Glutamatergic neuron (in vitro differentiated cells): Measurements from ENCODE around the gene TMEM134. TPM values are rescaled to one million over a fixed set of nuclear protein-coding genes. Genes with fewer than 3 reads are reported as not detected.

ENCODE experiments used
- DNase-seq: peaks from one replicate; pipeline ENCODE4 v3.0.0; 2022
- H3K27ac Mint-ChIP-seq: one replicate; pipeline ENCODE4 v1.8.0; 2020; ENCODE audit warnings: mild to moderate bottlenecking, mixed read lengths, inconsistent platforms; ENCODE audit not compliant: unreplicated experiment
- H3K27me3 Mint-ChIP-seq: one replicate; pipeline ENCODE4 v1.8.0; 2020; ENCODE audit warnings: mild to moderate bottlenecking, moderate library complexity, mixed read lengths, inconsistent platforms; ENCODE audit not compliant: unreplicated experiment
- H3K36me3 Mint-ChIP-seq: one replicate; pipeline ENCODE4 v1.8.0; 2020; ENCODE audit warnings: mild to moderate bottlenecking, mixed read lengths, inconsistent platforms; ENCODE audit not compliant: unreplicated experiment
- H3K4me1 Mint-ChIP-seq: one replicate; pipeline ENCODE4 v1.8.0; 2020; ENCODE audit warnings: mild to moderate bottlenecking, low read depth, mixed read lengths, inconsistent platforms; ENCODE audit not compliant: unreplicated experiment
- H3K4me3 Mint-ChIP-seq: one replicate; pipeline ENCODE4 v1.8.0; 2020; ENCODE audit warnings: mild to moderate bottlenecking, mixed read lengths, inconsistent platforms; ENCODE audit not compliant: unreplicated experiment
- H3K9me3 Mint-ChIP-seq: one replicate; pipeline ENCODE4 v1.8.0; 2020; ENCODE audit warnings: mild to moderate bottlenecking, moderate library complexity, mixed read lengths, inconsistent platforms; ENCODE audit not compliant: unreplicated experiment
- CTCF ChIP-seq: fragments of 200-600 bp; sonication (generic); IDR thresholded peaks from one replicate; pipeline ENCODE4 v1.5.0; 2021; ENCODE audit not compliant: partially characterized antibody, unreplicated experiment
- total RNA-seq: library from RNA; stranded (reverse); fragmentation: NEBNext Ultra II Directional; extraction: Animal tissue kit (Norgen Biotek cat#: 25700); gene quantifications from one replicate; pipeline ENCODE4 v1.2.1, GENCODE V29; 2021; ENCODE audit not compliant: unreplicated experiment

TMEM134 gene
- total RNA-seq, 1 donor from 2014 or later = 41.9 TPM

- Mint-ChIP-seq H3K36me3 (no peaks in the 10 kb centered on the region), H3K9me3 (peaks cover 10% of the 10 kb centered on the region), H3K4me3 (no peak overlapping the region), H3K27ac (no peak overlapping the region), H3K4me1 (peaks cover 3% of the 10 kb centered on the region), H3K27me3 (peaks cover 10% of the 10 kb centered on the region)
- TF ChIP-seq CTCF = no peak
- DNase-seq = no peak
These were observed 15.0 kb downstream of the TMEM134 start for GRCh38 chr11:67453816-67454732.

- no peak for TF ChIP-seq CTCF
These were observed 16.7 kb downstream of the TMEM134 start, which contains the start of gene GPR152 for GRCh38 chr11:67452141-67452952. GPR152 (minus strand) TSS chr11:67452729; CDS start chr11:67452724, 5 bp downstream.

GRCh38 chr11:67451658-67451976 lies 17.4 kb downstream of the TMEM134 start:
- Mint-ChIP-seq H3K4me1 (peaks cover 4% of the 10 kb centered on the region), H3K9me3 (peaks cover 10% of the 10 kb centered on the region), H3K36me3 (no peaks in the 10 kb centered on the region), H3K4me3 (no peak overlapping the region), H3K27ac (peak overlapping the region; percentile 43), H3K27me3 (peaks cover 13% of the 10 kb centered on the region)
- DNase-seq = no peak
- TF ChIP-seq CTCF = no peak

More at GRCh38 chr11:67452141-67452952, 16.7 kb downstream of the TMEM134 start, which contains the start of gene GPR152:
- no peak for DNase-seq
- Mint-ChIP-seq H3K9me3 (peaks cover 10% of the 10 kb centered on the region), H3K27me3 (peaks cover 13% of the 10 kb centered on the region), H3K27ac (no peak within 1 kb of the TSS), H3K4me1 (peaks cover 4% of the 10 kb centered on the region), H3K36me3 (no peaks in the 10 kb centered on the region), H3K4me3 (no peak within 1 kb of the TSS)

GRCh38 chr11:67450796-67451657 lies 18.0 kb downstream of the TMEM134 start:
- Mint-ChIP-seq H3K9me3 (peaks cover 10% of the 10 kb centered on the region), H3K36me3 (no peaks in the 10 kb centered on the region), H3K4me1 (peaks cover 4% of the 10 kb centered on the region), H3K27me3 (peaks cover 16% of the 10 kb centered on the region), H3K4me3 (no peak overlapping the region), H3K27ac (peak overlapping the region; percentile 43)
- TF ChIP-seq CTCF = no peak
- no peak for DNase-seq
